A549 treated with CORT108297 at 1 μM for 4 hours (cell line): ENCODE results near the gene CHCT1. TPM values are rescaled to one million over a fixed set of nuclear protein-coding genes. Genes with fewer than 3 reads are reported as not detected.

Experiments used
- total RNA-seq: library from RNA; stranded (reverse); fragments of 200-300 nt; extraction: Qiagen RNA extraction; gene quantifications from 5 replicates; pipeline ENCODE4 v1.2.3, GENCODE V29; 2022

Gene CHCT1
- total RNA-seq, result 0.09 to 0.53 TPM (median 0.15 TPM) in 4 of 5 replicates, not detected in the other

DNA sequence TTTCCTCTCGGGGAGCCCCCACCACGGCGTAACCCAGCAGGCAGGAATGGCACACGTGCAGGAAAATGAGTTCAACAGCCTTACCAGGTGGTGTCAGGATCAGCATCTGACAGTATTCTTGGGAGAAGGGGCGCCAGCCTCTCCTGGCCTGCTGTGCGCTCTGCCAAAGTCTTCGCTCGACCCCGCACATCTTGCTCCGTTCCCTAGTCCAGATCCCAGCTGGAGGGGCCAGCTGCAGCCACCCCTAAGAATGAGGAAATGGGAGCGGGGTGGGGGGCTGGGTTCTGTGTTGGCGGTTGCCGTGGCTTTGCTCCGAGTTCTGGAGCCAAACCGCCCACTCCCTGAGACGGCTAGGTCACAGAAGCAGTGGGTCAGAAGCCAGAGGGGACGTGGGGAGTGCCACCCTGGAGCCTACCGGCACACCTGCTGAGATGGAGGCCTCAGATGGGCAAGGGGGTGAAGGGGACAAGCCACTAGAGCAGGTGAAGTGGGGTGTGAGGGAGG is at the start of gene CHCT1:
Gene CHCT1 (plus strand): TSS at position 328 of the 504 bp plus-strand sequence. CDS start 104 bp downstream, at position 432.

GRCh38 chr17:60392042-60392844 is 30.0 kb upstream of the CHCT1 start, which contains the start of gene USP32:
USP32 (minus strand) TSS chr17:60392133; CDS start chr17:60391939, 194 bp downstream.

Other genes starting within 250 kb of the CHCT1 start
- 26.4 to 35.8 TPM (median 31.4 TPM) in 5 replicates for gene USP32, start 30.4 kb upstream of the CHCT1 start, total RNA-seq
- gene APPBP2, start 103.8 kb downstream of the CHCT1 start, total RNA-seq, result 11.7 to 23.4 TPM (median 19.9 TPM) in 5 replicates
- gene PPM1D, start 177.7 kb downstream of the CHCT1 start, total RNA-seq, result 17.0 to 22.1 TPM (median 19.5 TPM) in 5 replicates